GM18907 (cell line): Measurements from ENCODE around the gene B3GLCT.

ENCODE experiments used
- ATAC-seq: cut with Tn5 transposase; IDR thresholded peaks from one replicate; pipeline ENCODE4 v1.9.1; 2021; ENCODE audit warnings: mild to moderate bottlenecking, moderate library complexity; ENCODE audit not compliant: unreplicated experiment

Gene B3GLCT

GRCh38 chr13:31221057-31221456 is 21.3 kb downstream of the B3GLCT start:
- ATAC-seq, result no peak

GRCh38 chr13:31223215-31223614 is 23.4 kb downstream of the B3GLCT start:
- no peak for ATAC-seq

- no peak for ATAC-seq
These were observed 23.9 kb downstream of the B3GLCT start for GRCh38 chr13:31223640-31224039.

- ATAC-seq, result no peak
These were observed 24.4 kb downstream of the B3GLCT start for GRCh38 chr13:31224174-31224669.

- no peak for ATAC-seq
These were observed 25.3 kb downstream of the B3GLCT start for GRCh38 chr13:31224963-31225559.

GRCh38 chr13:31225998-31226675 is 26.4 kb downstream of the B3GLCT start:
- no peak for ATAC-seq

GRCh38 chr13:31227063-31227462 is 27.3 kb downstream of the B3GLCT start:
- no peak for ATAC-seq

- ATAC-seq, result no peak
These were observed 28.1 kb downstream of the B3GLCT start for GRCh38 chr13:31227870-31228269.

- no peak for ATAC-seq
These were observed 35.0 kb downstream of the B3GLCT start for GRCh38 chr13:31234729-31235128.

GRCh38 chr13:31236211-31236786 is 36.5 kb downstream of the B3GLCT start:
- ATAC-seq, result no peak

GRCh38 chr13:31240921-31241320 is 41.1 kb downstream of the B3GLCT start:
- ATAC-seq, result no peak

- ATAC-seq, result no peak
These were observed 42.6 kb downstream of the B3GLCT start for GRCh38 chr13:31242367-31242766.

- ATAC-seq, result no peak
These were observed 43.1 kb downstream of the B3GLCT start for GRCh38 chr13:31242916-31243315.

- ATAC-seq, result no peak
These were observed 46.0 kb downstream of the B3GLCT start for GRCh38 chr13:31245598-31246373.

- no peak for ATAC-seq
These were observed 47.1 kb downstream of the B3GLCT start for GRCh38 chr13:31246918-31247317.

GRCh38 chr13:31248361-31248760 is 48.6 kb downstream of the B3GLCT start:
- ATAC-seq, result no peak

GRCh38 chr13:31248965-31249539 is 49.3 kb downstream of the B3GLCT start:
- no peak for ATAC-seq

- no peak for ATAC-seq
These were observed 50.7 kb downstream of the B3GLCT start for GRCh38 chr13:31250435-31250834.

- ATAC-seq, result no peak
These were observed 61.5 kb downstream of the B3GLCT start for GRCh38 chr13:31261241-31261640.

- ATAC-seq, result no peak
These were observed 63.6 kb downstream of the B3GLCT start for GRCh38 chr13:31263346-31263745.

- ATAC-seq, result no peak
These were observed 64.4 kb downstream of the B3GLCT start for GRCh38 chr13:31264151-31264550.
